C4-2B (cell line): Measurements from ENCODE around the gene BANF2.

Experiments used
- H3K27ac ChIP-seq: fragments of 450-650 bp; 2 replicates; pipeline ENCODE4 v1.5.1; 2017
- ZFX ChIP-seq: fragments of 450-650 bp; IDR thresholded peaks from 2 replicates; pipeline ENCODE4 v1.6.1; 2017
- TF ChIP-seq, protein P1 (sequence below): fragments of 450-650 bp; conservative IDR thresholded peaks from 2 replicates; pipeline ENCODE4 v1.5.1; 2017; ENCODE audit warnings: mild to moderate bottlenecking

BANF2 gene

DNA sequence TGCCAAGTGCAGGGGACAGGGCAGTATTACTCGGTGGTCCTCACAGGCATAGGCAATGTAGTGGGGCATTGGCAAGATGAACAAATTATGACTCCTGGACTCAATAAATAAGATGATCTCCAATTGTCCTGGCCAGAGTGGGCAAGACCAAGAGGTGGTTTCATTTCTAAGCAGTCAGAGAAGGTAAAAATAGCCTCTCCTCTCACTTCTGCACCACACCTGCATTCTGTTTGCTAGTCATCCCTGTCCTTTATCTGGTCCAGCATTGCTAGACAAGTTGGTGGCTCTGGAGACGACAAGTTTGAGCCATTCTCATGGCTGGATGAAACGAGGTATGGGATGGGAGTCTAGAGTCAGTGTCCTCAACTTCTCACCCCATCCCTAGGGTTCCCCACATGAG lies 83.0 kb downstream of the BANF2 start:
- no peak overlapping the region for H3K27ac ChIP-seq
- TF ChIP-seq ZFX: no peak
- TF ChIP-seq, protein P1, sequence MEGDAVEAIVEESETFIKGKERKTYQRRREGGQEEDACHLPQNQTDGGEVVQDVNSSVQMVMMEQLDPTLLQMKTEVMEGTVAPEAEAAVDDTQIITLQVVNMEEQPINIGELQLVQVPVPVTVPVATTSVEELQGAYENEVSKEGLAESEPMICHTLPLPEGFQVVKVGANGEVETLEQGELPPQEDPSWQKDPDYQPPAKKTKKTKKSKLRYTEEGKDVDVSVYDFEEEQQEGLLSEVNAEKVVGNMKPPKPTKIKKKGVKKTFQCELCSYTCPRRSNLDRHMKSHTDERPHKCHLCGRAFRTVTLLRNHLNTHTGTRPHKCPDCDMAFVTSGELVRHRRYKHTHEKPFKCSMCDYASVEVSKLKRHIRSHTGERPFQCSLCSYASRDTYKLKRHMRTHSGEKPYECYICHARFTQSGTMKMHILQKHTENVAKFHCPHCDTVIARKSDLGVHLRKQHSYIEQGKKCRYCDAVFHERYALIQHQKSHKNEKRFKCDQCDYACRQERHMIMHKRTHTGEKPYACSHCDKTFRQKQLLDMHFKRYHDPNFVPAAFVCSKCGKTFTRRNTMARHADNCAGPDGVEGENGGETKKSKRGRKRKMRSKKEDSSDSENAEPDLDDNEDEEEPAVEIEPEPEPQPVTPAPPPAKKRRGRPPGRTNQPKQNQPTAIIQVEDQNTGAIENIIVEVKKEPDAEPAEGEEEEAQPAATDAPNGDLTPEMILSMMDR: no peak

DNA sequence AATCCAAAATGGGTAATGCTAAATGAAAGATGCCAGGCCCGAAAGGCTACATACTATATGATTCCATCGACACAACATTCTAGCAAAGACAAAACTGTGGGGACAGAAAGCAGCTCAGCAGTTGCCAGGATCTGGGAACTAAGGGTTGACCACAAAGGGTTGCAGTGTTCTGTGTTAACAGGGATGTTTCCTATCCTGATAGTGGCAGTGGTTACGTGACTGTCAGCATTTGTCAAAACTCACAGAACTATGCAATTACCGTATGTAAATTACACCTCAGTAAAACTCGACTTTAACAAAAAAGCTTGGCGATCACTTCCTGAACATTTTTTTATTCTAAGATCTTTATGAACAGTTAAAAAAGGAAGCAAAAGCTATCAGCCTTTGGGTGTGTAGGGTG lies 83.9 kb downstream of the BANF2 start:
- no peak overlapping the region for H3K27ac ChIP-seq
- TF ChIP-seq, protein P1: no peak
- no peak for TF ChIP-seq ZFX

DNA sequence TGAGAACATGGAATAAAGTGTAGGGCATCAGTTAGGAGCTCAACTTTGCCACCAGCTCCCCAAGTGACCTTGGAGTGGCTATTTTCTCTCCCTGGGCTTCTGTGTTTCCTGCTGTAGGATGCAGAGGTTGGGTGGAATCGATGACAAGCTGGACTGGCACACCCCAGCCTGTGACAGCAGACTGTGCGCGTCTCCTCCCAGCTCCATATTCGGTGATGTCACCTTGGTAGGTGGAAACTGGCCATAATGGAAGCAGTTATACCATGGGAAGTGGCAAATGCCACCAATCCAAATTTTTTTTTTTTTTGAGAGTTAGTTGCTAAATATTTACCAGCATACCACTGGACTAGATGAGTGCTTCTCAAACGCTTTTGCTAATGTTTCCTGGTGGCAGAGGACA lies 85.2 kb downstream of the BANF2 start:
- TF ChIP-seq, protein P1: no peak
- no peak for TF ChIP-seq ZFX
- H3K27ac ChIP-seq: no peak overlapping the region
